ENCODE results near the gene PFKFB3.
"Not testable (repeated sequence)": the region's sequence is repeated elsewhere in the genome, so short reads cannot be mapped to it uniquely, and the experiment has no call there.

Gene PFKFB3

GRCh38 chr10:6282454-6282958 lies 79.8 kb downstream of the PFKFB3 start:
- Histone ChIP-seq H3K9ac (ENCODE audit: low read length) (no peak overlapping the region), H3K9me2 (replicated peaks; ENCODE audit: insufficient read depth, low read length) (no peaks in the 10 kb centered on the region), H3K9me3 (ENCODE audit: insufficient read depth, low read length) (no peaks in the 10 kb centered on the region), H3K27ac (ENCODE audit: low read depth, low read length) (no peak overlapping the region), H2AFZ (ENCODE audit: low read depth, low read length, severe bottlenecking) (no peak overlapping the region), H4K20me1 (ENCODE audit: low read depth, low read length) (no peaks in the 10 kb centered on the region), H3K4me3 (ENCODE audit: insufficient read depth, low read length, poor library complexity, severe bottlenecking) (no peak overlapping the region), H3K4me2 (ENCODE audit: low read depth, low read length, poor library complexity, severe bottlenecking) (no peak overlapping the region), H3F3A (ENCODE audit: insufficient read depth) (0 out of 2 replicates have a peak, but pooled peaks cover under 1% of the 10 kb centered on the region), H3K27me3 (ENCODE audit: low read length) (no peaks in the 10 kb centered on the region), H3K79me2 (ENCODE audit: insufficient read depth, low read length) (no peaks in the 10 kb centered on the region), H3K36me3 (ENCODE audit: low read length) (no peaks in the 10 kb centered on the region)
- TF ChIP-seq CTCF (IDR thresholded peaks at IDR 0.05; ENCODE audit: insufficient read depth, low read length, poor library complexity, severe bottlenecking), result no peak
- TF ChIP-seq EZH2phosphoT487 (conservative IDR thresholded peaks at IDR 0.05; ENCODE audit: low read length), result no peak

GRCh38 chr10:6283655-6284054 lies 80.9 kb downstream of the PFKFB3 start:
- TF ChIP-seq CTCF (IDR thresholded peaks at IDR 0.05; ENCODE audit: insufficient read depth, low read length, poor library complexity, severe bottlenecking), result no peak
- no peaks in the 10 kb centered on the region for H3K79me2 ChIP-seq (ENCODE audit: insufficient read depth, low read length)
- no peaks in the 10 kb centered on the region for H3K9me2 ChIP-seq (replicated peaks; ENCODE audit: insufficient read depth, low read length)
- H3K36me3 ChIP-seq (ENCODE audit: low read length), result no peaks in the 10 kb centered on the region
- no peak overlapping the region for H3K4me2 ChIP-seq (ENCODE audit: low read depth, low read length, poor library complexity, severe bottlenecking)
- H3K4me3 ChIP-seq (ENCODE audit: insufficient read depth, low read length, poor library complexity, severe bottlenecking), result no peak overlapping the region
- H3K27me3 ChIP-seq (ENCODE audit: low read length), result no peaks in the 10 kb centered on the region
- no peak overlapping the region for H2AFZ ChIP-seq (ENCODE audit: low read depth, low read length, severe bottlenecking)
- H3F3A ChIP-seq (ENCODE audit: insufficient read depth), result peaks cover 3% of the 10 kb centered on the region; the same call in 1 of the 2 replicates
- H3K9ac ChIP-seq (ENCODE audit: low read length), result no peak overlapping the region
- no peak overlapping the region for H3K27ac ChIP-seq (ENCODE audit: low read depth, low read length)
- H4K20me1 ChIP-seq (ENCODE audit: low read depth, low read length), result no peaks in the 10 kb centered on the region
- H3K9me3 ChIP-seq (ENCODE audit: insufficient read depth, low read length), result no peaks in the 10 kb centered on the region

GRCh38 chr10:6290621-6291020 lies 87.9 kb downstream of the PFKFB3 start:
- H3K27me3 ChIP-seq (ENCODE audit: low read length); H3K4me3 ChIP-seq (ENCODE audit: insufficient read depth, low read length, poor library complexity, severe bottlenecking); H3K4me2 ChIP-seq (ENCODE audit: low read depth, low read length, poor library complexity, severe bottlenecking); H3K9me2 ChIP-seq (replicated peaks; ENCODE audit: insufficient read depth, low read length); H2AFZ ChIP-seq (ENCODE audit: low read depth, low read length, severe bottlenecking); H3K9me3 ChIP-seq (ENCODE audit: insufficient read depth, low read length); H3F3A ChIP-seq (ENCODE audit: insufficient read depth); H3K79me2 ChIP-seq (ENCODE audit: insufficient read depth, low read length); H3K36me3 ChIP-seq (ENCODE audit: low read length); H4K20me1 ChIP-seq (ENCODE audit: low read depth, low read length); H3K9ac ChIP-seq (ENCODE audit: low read length); H3K27ac ChIP-seq (ENCODE audit: low read depth, low read length): not testable (repeated sequence)

GRCh38 chr10:6292741-6293151 lies 90.0 kb downstream of the PFKFB3 start:
- Histone ChIP-seq H3K9me2 (replicated peaks; ENCODE audit: insufficient read depth, low read length) (no peaks in the 10 kb centered on the region), H4K20me1 (ENCODE audit: low read depth, low read length) (no peaks in the 10 kb centered on the region), H3K9ac (ENCODE audit: low read length) (no peak overlapping the region), H3K4me3 (ENCODE audit: insufficient read depth, low read length, poor library complexity, severe bottlenecking) (no peak overlapping the region), H3K4me2 (ENCODE audit: low read depth, low read length, poor library complexity, severe bottlenecking) (no peak overlapping the region), H3K27me3 (ENCODE audit: low read length) (no peaks in the 10 kb centered on the region), H3K9me3 (ENCODE audit: insufficient read depth, low read length) (no peaks in the 10 kb centered on the region), H2AFZ (ENCODE audit: low read depth, low read length, severe bottlenecking) (no peak overlapping the region), H3K36me3 (ENCODE audit: low read length) (no peaks in the 10 kb centered on the region), H3K79me2 (ENCODE audit: insufficient read depth, low read length) (no peaks in the 10 kb centered on the region), H3K27ac (ENCODE audit: low read depth, low read length) (no peak overlapping the region), H3F3A (ENCODE audit: insufficient read depth) (peaks cover under 1% of the 10 kb centered on the region; the same call in 1 of the 2 replicates)
- TF ChIP-seq EZH2phosphoT487 (conservative IDR thresholded peaks at IDR 0.05; ENCODE audit: low read length) (no peak), CTCF (IDR thresholded peaks at IDR 0.05; ENCODE audit: insufficient read depth, low read length, poor library complexity, severe bottlenecking) (no peak)

- not testable (repeated sequence) for H3K27ac ChIP-seq (ENCODE audit: low read depth, low read length); H3K79me2 ChIP-seq (ENCODE audit: insufficient read depth, low read length); H3K9ac ChIP-seq (ENCODE audit: low read length); H3K9me2 ChIP-seq (replicated peaks; ENCODE audit: insufficient read depth, low read length); H3K36me3 ChIP-seq (ENCODE audit: low read length); H3K4me3 ChIP-seq (ENCODE audit: insufficient read depth, low read length, poor library complexity, severe bottlenecking); H3K4me2 ChIP-seq (ENCODE audit: low read depth, low read length, poor library complexity, severe bottlenecking); H4K20me1 ChIP-seq (ENCODE audit: low read depth, low read length); H3K27me3 ChIP-seq (ENCODE audit: low read length); H2AFZ ChIP-seq (ENCODE audit: low read depth, low read length, severe bottlenecking); H3F3A ChIP-seq (ENCODE audit: insufficient read depth); H3K9me3 ChIP-seq (ENCODE audit: insufficient read depth, low read length)
These were observed 93.7 kb downstream of the PFKFB3 start for GRCh38 chr10:6296425-6296824.

Measured in SU-DHL-6 (cell line).